Endothelial cell of umbilical vein (primary cell): Measurements from ENCODE around the gene TMEM126A.

Experiments
- EZH2 ChIP-seq: IDR thresholded peaks from 2 replicates; pipeline ENCODE4 v1.6.1; 2012; ENCODE audit warnings: borderline replicate concordance, low read depth, mild to moderate bottlenecking, moderate library complexity, low read length, inconsistent platforms; ENCODE audit not compliant: severe bottlenecking
- MYC ChIP-seq: IDR thresholded peaks from one replicate; pipeline ENCODE4 v1.6.1; 2011; ENCODE audit warnings: mild to moderate bottlenecking, low read depth, low read length
- TF ChIP-seq, protein P1 (sequence below), 2 donors: IDR thresholded peaks; 1 replicate in 1 of 2; 2 replicates in 1 of 2; pipeline ENCODE4 v1.5.1; 2011; ENCODE audit warnings: low read length in 2 of 2, mild to moderate bottlenecking in 2 of 2, moderate library complexity in 2 of 2, control low read depth in 1 of 2, inconsistent platforms in 1 of 2, low read depth in 1 of 2; ENCODE audit not compliant: insufficient read depth in 1 of 2; ENCODE audit errors: extremely low read depth in 1 of 2

- TF ChIP-seq, protein P1, sequence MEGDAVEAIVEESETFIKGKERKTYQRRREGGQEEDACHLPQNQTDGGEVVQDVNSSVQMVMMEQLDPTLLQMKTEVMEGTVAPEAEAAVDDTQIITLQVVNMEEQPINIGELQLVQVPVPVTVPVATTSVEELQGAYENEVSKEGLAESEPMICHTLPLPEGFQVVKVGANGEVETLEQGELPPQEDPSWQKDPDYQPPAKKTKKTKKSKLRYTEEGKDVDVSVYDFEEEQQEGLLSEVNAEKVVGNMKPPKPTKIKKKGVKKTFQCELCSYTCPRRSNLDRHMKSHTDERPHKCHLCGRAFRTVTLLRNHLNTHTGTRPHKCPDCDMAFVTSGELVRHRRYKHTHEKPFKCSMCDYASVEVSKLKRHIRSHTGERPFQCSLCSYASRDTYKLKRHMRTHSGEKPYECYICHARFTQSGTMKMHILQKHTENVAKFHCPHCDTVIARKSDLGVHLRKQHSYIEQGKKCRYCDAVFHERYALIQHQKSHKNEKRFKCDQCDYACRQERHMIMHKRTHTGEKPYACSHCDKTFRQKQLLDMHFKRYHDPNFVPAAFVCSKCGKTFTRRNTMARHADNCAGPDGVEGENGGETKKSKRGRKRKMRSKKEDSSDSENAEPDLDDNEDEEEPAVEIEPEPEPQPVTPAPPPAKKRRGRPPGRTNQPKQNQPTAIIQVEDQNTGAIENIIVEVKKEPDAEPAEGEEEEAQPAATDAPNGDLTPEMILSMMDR (IDR thresholded peaks at IDR 0.05; ENCODE audit: extremely low read depth in 1 of 2, insufficient read depth in 1 of 2, low read depth in 1 of 2, low read length in 2 of 2): no peak
- no peak for TF ChIP-seq MYC
- no peak for TF ChIP-seq EZH2
Observed at GRCh38 chr11:85620256-85620655, 27.5 kb upstream of the TMEM126A start.
